Upper lobe of left lung (tissue), 6 donors: ENCODE measurements around the gene PDE4D. TPM values are rescaled to one million over a fixed set of nuclear protein-coding genes. Genes with fewer than 3 reads are reported as not detected.
A peak's percentile ranks its signal among the peaks of the same experiment; 100 is the strongest.

Source experiments
- ATAC-seq, 2 donors: fragments of 200-7000 bp; cut with Tn5 transposase; one replicate each; pipeline ENCODE4 v1.9.1; 2022; ENCODE audit warnings: mild to moderate bottlenecking in 2 of 2, moderate library complexity in 2 of 2; ENCODE audit not compliant: low FRiP score in 2 of 2
- DNase-seq, 2 donors: peaks; one replicate each; pipeline ENCODE4 v3.0.0-alpha.2; 2019 to 2020
- H3K27ac ChIP-seq, 4 donors: fragments of 200-600 bp; sonication (generic); one replicate each; pipeline ENCODE4 v1.5.1; 2016 to 2019
- H3K27me3 ChIP-seq, 4 donors: fragments of 200-600 bp; sonication (generic); one replicate each; pipeline ENCODE4 v1.5.1; 2017 to 2019
- H3K36me3 ChIP-seq, 4 donors: fragments of 200-600 bp; sonication (generic); one replicate each; pipeline ENCODE4 v1.5.1; 2016 to 2019
- H3K4me1 ChIP-seq, 4 donors: fragments of 200-600 bp; sonication (generic); one replicate each; pipeline ENCODE4 v1.5.1; 2018 to 2019
- H3K4me3 ChIP-seq, 4 donors: fragments of 200-600 bp; sonication (generic); one replicate each; pipeline ENCODE4 v1.5.1; 2017 to 2019; ENCODE audit warnings: mild to moderate bottlenecking in 2 of 4, moderate library complexity in 1 of 4
- H3K9me3 ChIP-seq, 4 donors: fragments of 200-600 bp; sonication (generic); one replicate each; pipeline ENCODE4 v1.5.1; 2018 to 2019
- EP300 ChIP-seq, 4 donors: sonication (generic); formaldehyde crosslinking; IDR thresholded peaks; one replicate each; pipeline ENCODE4 v1.5.1; 2017; ENCODE audit warnings: antibody characterized with exemption in 4 of 4, control low read depth in 2 of 4
- POLR2A ChIP-seq, 4 donors: fragments of 450-650 bp; IDR thresholded peaks; one replicate each; pipeline ENCODE4 v1.5.1; 2016 to 2017; ENCODE audit warnings: antibody characterized with exemption in 4 of 4, mild to moderate bottlenecking in 2 of 4
- POLR2AphosphoS5 ChIP-seq, 2 donors: sonication (generic); formaldehyde crosslinking; IDR thresholded peaks; one replicate each; pipeline ENCODE4 v1.5.1; 2017; ENCODE audit warnings: antibody characterized with exemption in 2 of 2
- WGBS, 2 donors: methylation state at CpG; one replicate each; pipeline ENCODE4 v1.1.5; 2017 to 2018; 5-methylcytosine and 5-hydroxymethylcytosine counted together
- total RNA-seq, 6 donors: library from RNA; depleted of rRNA in 4 of 6; stranded (reverse); fragments of >200 nt in 4 of 6; gene quantifications; one replicate each; pipeline versions ENCODE4 v1.1.0 to v1.2.1, GENCODE V29; 2016 to 2021
- TF ChIP-seq, protein P1 (sequence below), 6 experiments: fragments of 450-650 bp in 4 of 6; fragments of 200-600 bp in 2 of 6; sonication (generic) in 2 of 6; IDR thresholded peaks; one replicate each; pipeline ENCODE4 v1.5.1; 2016 to 2019; ENCODE audit warnings: antibody characterized with exemption in 6 of 6
- donor health status: DM: no; HTN: no; CAD: no; lungs with moderate emphysema.
- donor health status: DM: no; HTN: yes; CAD: no; lungs with severe emphysema.

PDE4D gene
- total RNA-seq, 6 donors from 2014 or later = 50.4 to 188 (median 84.0) TPM

DNA sequence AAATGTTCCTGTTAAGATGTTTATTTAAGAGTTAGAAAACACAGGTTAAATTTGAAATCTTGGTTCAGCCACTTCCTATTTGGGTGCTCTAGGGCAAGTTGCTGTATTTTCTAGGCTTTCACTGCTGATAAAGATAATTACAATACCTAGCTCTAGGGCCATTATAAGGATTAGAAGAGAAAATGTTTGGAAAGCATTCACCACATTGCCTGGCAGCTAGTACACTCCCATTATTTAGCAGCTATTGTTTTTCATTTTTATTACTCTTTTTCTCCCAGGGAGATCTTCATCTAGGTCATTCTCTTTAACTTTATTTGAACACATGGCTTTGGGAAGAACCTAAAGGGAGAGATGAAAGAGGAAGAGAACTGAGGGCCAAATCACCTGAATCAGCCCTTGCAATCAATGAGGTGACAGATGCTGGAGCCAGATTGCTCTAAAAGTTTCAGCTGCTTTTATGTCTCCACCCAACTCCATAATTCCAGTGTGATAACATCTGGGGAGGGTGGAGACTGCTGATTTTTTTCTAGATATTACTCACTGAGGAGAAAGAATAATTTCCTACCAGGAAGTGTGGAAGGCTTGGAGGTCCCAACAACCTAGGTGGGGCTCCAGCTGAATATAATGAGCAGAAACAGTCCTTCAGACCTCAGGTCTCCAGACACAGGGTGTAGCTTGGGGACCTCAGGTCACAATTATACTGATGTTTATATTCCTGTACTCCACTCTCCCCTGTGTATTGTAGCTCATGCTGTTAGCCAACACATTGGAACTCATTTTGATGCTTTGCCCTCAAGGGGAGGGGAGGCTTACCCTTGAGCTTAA, 670.6 kb downstream of the PDE4D start:
- no peak for TF ChIP-seq POLR2AphosphoS5 (IDR thresholded peaks at IDR 0.05)
- TF ChIP-seq POLR2A (IDR thresholded peaks at IDR 0.05) = no peak
- TF ChIP-seq EP300 (IDR thresholded peaks at IDR 0.05) = no peak
- TF ChIP-seq, protein P1, sequence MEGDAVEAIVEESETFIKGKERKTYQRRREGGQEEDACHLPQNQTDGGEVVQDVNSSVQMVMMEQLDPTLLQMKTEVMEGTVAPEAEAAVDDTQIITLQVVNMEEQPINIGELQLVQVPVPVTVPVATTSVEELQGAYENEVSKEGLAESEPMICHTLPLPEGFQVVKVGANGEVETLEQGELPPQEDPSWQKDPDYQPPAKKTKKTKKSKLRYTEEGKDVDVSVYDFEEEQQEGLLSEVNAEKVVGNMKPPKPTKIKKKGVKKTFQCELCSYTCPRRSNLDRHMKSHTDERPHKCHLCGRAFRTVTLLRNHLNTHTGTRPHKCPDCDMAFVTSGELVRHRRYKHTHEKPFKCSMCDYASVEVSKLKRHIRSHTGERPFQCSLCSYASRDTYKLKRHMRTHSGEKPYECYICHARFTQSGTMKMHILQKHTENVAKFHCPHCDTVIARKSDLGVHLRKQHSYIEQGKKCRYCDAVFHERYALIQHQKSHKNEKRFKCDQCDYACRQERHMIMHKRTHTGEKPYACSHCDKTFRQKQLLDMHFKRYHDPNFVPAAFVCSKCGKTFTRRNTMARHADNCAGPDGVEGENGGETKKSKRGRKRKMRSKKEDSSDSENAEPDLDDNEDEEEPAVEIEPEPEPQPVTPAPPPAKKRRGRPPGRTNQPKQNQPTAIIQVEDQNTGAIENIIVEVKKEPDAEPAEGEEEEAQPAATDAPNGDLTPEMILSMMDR (IDR thresholded peaks at IDR 0.05) = no peak
- H3K4me1 ChIP-seq = peaks cover 0 to 12% (median 4%) of the 10 kb centered on the region in 4 donors
- no peaks in the 10 kb centered on the region for H3K9me3 ChIP-seq
- no peak for DNase-seq
- H3K36me3 ChIP-seq = no peaks in the 10 kb centered on the region
- H3K4me3 ChIP-seq = no peak overlapping the region
- ATAC-seq = peak in 1 of 2 donors; percentile 76
- H3K27me3 ChIP-seq = no peaks in the 10 kb centered on the region
- no peak overlapping the region for H3K27ac ChIP-seq

- WGBS, 2 donors = 98% methylated on average over 2 of the region's 2 CpGs
- no peak for DNase-seq
- no peaks in the 10 kb centered on the region for H3K36me3 ChIP-seq
- H3K4me3 ChIP-seq = no peak overlapping the region
- no peak for ATAC-seq
- H3K27ac ChIP-seq = no peak overlapping the region
- H3K27me3 ChIP-seq = no peaks in the 10 kb centered on the region
- TF ChIP-seq POLR2AphosphoS5 (IDR thresholded peaks at IDR 0.05) = no peak
- TF ChIP-seq, protein P1 (IDR thresholded peaks at IDR 0.05) = no peak
- no peak for TF ChIP-seq EP300 (IDR thresholded peaks at IDR 0.05)
- no peak for TF ChIP-seq POLR2A (IDR thresholded peaks at IDR 0.05)
- H3K9me3 ChIP-seq = no peaks in the 10 kb centered on the region
- peaks cover 0 to 16% (median 5%) of the 10 kb centered on the region in 4 donors for H3K4me1 ChIP-seq
These were observed 671.8 kb downstream of the PDE4D start for GRCh38 chr5:59221769-59222168.

DNA sequence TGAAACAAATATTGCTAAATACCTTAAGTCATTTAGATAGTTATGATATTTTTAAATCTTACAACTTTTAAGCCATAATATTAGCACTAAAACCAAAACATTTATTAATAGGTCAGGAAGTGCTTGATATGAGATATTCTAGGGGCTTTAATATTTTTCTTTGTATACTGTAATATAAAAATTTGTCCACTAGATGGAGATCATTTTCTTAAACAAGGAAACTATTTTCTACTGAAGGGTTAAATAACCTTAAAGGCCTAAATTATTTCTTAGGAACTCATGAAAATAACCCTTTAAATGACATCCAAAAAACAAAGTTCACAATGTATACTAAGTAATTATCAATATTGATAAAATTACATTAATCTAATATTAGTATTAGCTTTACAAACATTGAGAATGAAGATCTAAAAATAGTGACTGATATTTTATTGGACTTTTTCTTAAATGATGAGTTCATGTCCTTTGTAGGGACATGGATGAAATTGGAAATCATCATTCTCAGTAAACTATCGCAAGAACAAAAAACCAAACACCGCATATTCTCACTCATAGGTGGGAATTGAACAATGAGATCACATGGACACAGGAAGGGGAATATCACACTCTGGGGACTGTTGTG, 675.0 kb downstream of the PDE4D start:
- Histone ChIP-seq H3K36me3 (peaks cover 0 to 3% (median 0%) of the 10 kb centered on the region in 4 donors), H3K27me3 (no peaks in the 10 kb centered on the region), H3K4me3 (no peak overlapping the region), H3K9me3 (no peaks in the 10 kb centered on the region), H3K27ac (no peak overlapping the region), H3K4me1 (peaks cover 0 to 16% (median 5%) of the 10 kb centered on the region in 4 donors)
- WGBS, 2 donors = 92 to 97% methylated on average over 2 of the region's 2 CpGs
- TF ChIP-seq POLR2AphosphoS5 (IDR thresholded peaks at IDR 0.05) = no peak
- TF ChIP-seq, protein P1 (IDR thresholded peaks at IDR 0.05) = peak in 3 of 6 experiments; percentile 8 to 38 (median 34)
- no peak for DNase-seq
- no peak for ATAC-seq

GRCh38 chr5:59216841-59217240, 676.7 kb downstream of the PDE4D start:
- no peak for ATAC-seq

More at GRCh38 chr5:59216841-59217240, 676.7 kb downstream of the PDE4D start:
- Histone ChIP-seq H3K27ac (no peak overlapping the region), H3K27me3 (no peaks in the 10 kb centered on the region), H3K4me3 (peak overlapping the region in 1 of 4 donors; percentile 1), H3K4me1 (peaks cover 0 to 9% (median 4%) of the 10 kb centered on the region in 4 donors), H3K9me3 (no peaks in the 10 kb centered on the region), H3K36me3 (peaks cover 0 to 4% (median 1%) of the 10 kb centered on the region in 4 donors)
- WGBS, 2 donors = 58 to 71% methylated on average over 4 of the region's 4 CpGs
- TF ChIP-seq, protein P1 (IDR thresholded peaks at IDR 0.05) = no peak
- TF ChIP-seq POLR2A (IDR thresholded peaks at IDR 0.05) = no peak
- TF ChIP-seq EP300 (IDR thresholded peaks at IDR 0.05) = no peak
- no peak for TF ChIP-seq POLR2AphosphoS5 (IDR thresholded peaks at IDR 0.05)
- no peak for DNase-seq
